ENCODE data around the gene NCBP3.
"Not testable (repeated sequence)": the region's sequence is repeated elsewhere in the genome, so short reads cannot be mapped to it uniquely, and the experiment has no call there.

The NCBP3 gene

DNA sequence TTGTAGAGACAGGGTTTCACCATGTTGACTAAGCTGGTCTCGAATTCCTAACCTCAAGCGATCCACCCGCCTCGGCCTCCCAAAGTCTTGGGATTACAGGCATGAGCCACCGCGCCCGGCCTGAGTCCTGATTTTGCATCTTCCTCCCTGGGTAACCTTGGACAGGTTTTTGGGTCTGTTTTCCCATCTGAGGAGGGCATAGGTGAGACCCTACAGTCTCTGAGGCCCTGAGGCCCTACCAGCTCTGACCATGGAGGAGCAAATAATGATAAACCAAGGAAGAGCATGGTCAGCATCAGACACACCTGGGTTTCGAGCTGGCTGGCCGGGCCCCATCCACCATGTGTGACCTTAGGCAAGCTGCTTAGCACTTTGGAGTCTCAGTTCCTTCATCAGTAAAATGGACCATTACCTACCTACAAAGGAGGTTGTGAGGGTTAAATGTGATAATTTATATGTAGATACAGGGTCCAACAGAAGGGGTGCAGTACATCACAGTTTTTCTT is 1.2 kb upstream of the NCBP3 start:
- ChIA-PET CTCF (interaction anchor here (1.0 to 1.9 kb wide), 4 partner anchors 21 to 110 kb away, joined by 3 to 10 read pairs (median 5); no protein-coding TSS in a partner anchor), POLR2A (interaction anchor here (2.4 kb wide), 1 partner anchor 42 kb away, joined by 8 read pairs; no protein-coding TSS in a partner anchor)
- TF ChIP-seq SUZ12 (IDR thresholded peaks at IDR 0.05) = no peak
- TF ChIP-seq LEF1 (IDR thresholded peaks at IDR 0.05; ENCODE audit: borderline replicate concordance) = no peak
- TF ChIP-seq, protein P1, sequence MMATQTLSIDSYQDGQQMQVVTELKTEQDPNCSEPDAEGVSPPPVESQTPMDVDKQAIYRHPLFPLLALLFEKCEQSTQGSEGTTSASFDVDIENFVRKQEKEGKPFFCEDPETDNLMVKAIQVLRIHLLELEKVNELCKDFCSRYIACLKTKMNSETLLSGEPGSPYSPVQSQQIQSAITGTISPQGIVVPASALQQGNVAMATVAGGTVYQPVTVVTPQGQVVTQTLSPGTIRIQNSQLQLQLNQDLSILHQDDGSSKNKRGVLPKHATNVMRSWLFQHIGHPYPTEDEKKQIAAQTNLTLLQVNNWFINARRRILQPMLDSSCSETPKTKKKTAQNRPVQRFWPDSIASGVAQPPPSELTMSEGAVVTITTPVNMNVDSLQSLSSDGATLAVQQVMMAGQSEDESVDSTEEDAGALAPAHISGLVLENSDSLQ (IDR thresholded peaks at IDR 0.05) = no peak
- TF ChIP-seq HDGF (IDR thresholded peaks at IDR 0.05; ENCODE audit: borderline replicate concordance) = no peak
- TF ChIP-seq FOXA1 (IDR thresholded peaks at IDR 0.05) = no peak
- TF ChIP-seq CTBP1 (IDR thresholded peaks at IDR 0.05; ENCODE audit: borderline replicate concordance) = no peak
- no peak for TF ChIP-seq ARNT (IDR thresholded peaks at IDR 0.05)
- TF ChIP-seq FOXM1 (IDR thresholded peaks at IDR 0.05; ENCODE audit: borderline replicate concordance) = no peak
- TF ChIP-seq BHLHE40 (IDR thresholded peaks at IDR 0.05; ENCODE audit: borderline replicate concordance) = no peak
- TF ChIP-seq TARDBP (IDR thresholded peaks at IDR 0.05) = no peak
- DNase-seq (ENCODE audit: extremely low spot score) = no peak

DNA sequence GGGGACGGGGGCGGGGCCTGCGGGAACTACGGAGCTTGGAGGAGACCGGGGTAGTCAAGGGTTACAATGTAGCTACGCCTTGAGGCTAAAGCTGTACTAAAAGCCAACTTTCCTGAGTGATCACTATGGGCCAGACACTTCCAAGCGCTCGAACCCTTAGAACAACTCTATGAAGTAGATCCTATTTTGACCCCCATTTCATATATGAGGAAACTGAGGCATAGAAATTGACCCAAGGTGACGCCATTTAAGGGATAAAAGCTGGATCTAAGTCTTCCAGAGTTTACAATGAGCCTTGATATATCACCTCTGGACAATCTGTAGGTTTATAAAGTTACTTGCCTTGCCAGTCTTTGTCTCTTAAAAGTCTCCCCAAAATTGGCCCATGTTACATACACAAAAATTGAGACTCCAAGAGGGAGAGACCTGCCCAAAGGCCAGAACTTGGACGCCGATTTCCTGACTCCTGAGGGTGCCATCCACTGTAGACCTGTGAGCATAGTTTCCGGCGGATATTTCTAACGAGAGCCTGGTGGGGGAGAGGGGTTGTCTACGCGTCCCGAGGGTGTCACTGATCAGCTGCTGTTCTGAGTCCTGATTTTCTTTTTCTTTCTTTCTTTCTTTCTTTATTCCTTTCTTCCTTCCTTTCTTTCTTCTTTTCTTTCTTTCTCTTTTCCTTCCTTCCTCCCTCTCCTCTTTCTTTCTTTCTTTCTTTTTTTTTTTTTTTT is 555 bp upstream of the NCBP3 start:
- CTCF ChIA-PET = interaction anchor here (0.5 to 1.9 kb wide), 10 partner anchors 10 to 123 kb away, joined by 3 to 10 read pairs (median 4); partner anchors contain the start of genes HASPIN and P2RX1
- POLR2A ChIA-PET = interaction anchor here (0.7 to 2.4 kb wide), 8 partner anchors 23 to 199 kb away, joined by 3 to 8 read pairs (median 4); partner anchors contain the start of gene HASPIN
- no peak for DNase-seq (ENCODE audit: extremely low spot score)
- TF ChIP-seq FOXA1 (IDR thresholded peaks at IDR 0.05) = no peak
- no peak for TF ChIP-seq CTBP1 (IDR thresholded peaks at IDR 0.05; ENCODE audit: borderline replicate concordance)
- TF ChIP-seq LEF1 (IDR thresholded peaks at IDR 0.05; ENCODE audit: borderline replicate concordance) = no peak
- TF ChIP-seq L3MBTL2 (conservative IDR thresholded peaks at IDR 0.05) = no peak
- no peak for TF ChIP-seq HDGF (IDR thresholded peaks at IDR 0.05; ENCODE audit: borderline replicate concordance)
- no peak for TF ChIP-seq ZNF384 (IDR thresholded peaks at IDR 0.05)
- TF ChIP-seq ARNT (IDR thresholded peaks at IDR 0.05) = no peak
- no peak for TF ChIP-seq FOXM1 (IDR thresholded peaks at IDR 0.05; ENCODE audit: borderline replicate concordance)
- no peak for TF ChIP-seq SP1 (IDR thresholded peaks at IDR 0.05)
- TF ChIP-seq FOXK2 (IDR thresholded peaks at IDR 0.05) = no peak
- no peak for TF ChIP-seq BHLHE40 (IDR thresholded peaks at IDR 0.05; ENCODE audit: borderline replicate concordance)
- no peak for TF ChIP-seq ELF4 (IDR thresholded peaks at IDR 0.05)
- no peak for TF ChIP-seq SUZ12 (IDR thresholded peaks at IDR 0.05)
- TF ChIP-seq TARDBP (IDR thresholded peaks at IDR 0.05) = no peak
- TF ChIP-seq, protein P1 (IDR thresholded peaks at IDR 0.05) = no peak
- no peak for TF ChIP-seq NFRKB (IDR thresholded peaks at IDR 0.05)

DNA sequence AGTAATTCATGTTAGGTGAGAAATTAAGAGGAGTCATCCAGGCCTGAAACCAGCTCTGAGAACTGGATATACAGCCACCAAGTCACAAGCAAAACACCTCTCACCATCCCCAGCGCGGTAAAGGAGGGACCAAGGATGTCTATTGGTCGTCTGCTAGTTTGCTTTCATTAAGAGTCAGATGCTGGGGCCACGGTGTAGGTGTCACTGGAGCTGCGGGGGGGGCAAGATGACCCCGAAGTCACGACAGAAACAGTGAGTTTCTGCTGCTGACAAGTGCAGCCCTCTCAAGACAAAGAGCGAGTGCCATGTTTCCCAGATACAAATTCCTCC is 790 bp downstream of the NCBP3 start:
- no peak for TF ChIP-seq ARNT (IDR thresholded peaks at IDR 0.05)
- no peak for TF ChIP-seq L3MBTL2 (conservative IDR thresholded peaks at IDR 0.05)
- TF ChIP-seq BHLHE40 (IDR thresholded peaks at IDR 0.05; ENCODE audit: borderline replicate concordance) = no peak
- no peak for TF ChIP-seq LEF1 (IDR thresholded peaks at IDR 0.05; ENCODE audit: borderline replicate concordance)
- TF ChIP-seq FOXM1 (IDR thresholded peaks at IDR 0.05; ENCODE audit: borderline replicate concordance) = no peak
- no peak for TF ChIP-seq FOXA1 (IDR thresholded peaks at IDR 0.05)
- ChIA-PET CTCF (interaction anchor here (1.0 to 1.9 kb wide), 4 partner anchors 9 to 19 kb away, joined by 3 to 6 read pairs (median 6); no protein-coding TSS in a partner anchor), POLR2A (interaction anchor here (0.7 to 2.4 kb wide), 8 partner anchors 15 to 122 kb away, joined by 3 to 8 read pairs (median 4); partner anchors contain the start of genes CAMKK1 and HASPIN)
- no peak for DNase-seq (ENCODE audit: extremely low spot score)

DNA sequence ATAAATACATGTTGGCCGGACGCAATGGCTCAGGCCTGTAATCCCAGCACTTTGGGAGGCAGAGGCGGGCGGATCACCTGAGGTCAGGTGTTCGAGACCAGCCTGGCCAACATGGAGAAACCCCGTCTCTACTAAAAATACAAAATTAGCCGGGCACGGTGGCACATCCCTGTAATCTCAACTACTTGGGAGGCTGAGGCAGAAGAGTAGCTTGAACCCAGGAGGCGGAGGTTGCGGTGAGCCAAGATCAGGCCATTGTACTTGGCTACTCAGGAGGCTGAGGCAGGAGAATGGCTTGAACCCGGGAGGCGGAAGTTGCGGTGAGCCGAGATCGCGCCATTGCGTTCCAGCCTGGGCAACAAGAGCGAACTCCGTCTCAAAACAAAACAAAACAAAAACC is 1.5 kb downstream of the NCBP3 start:
- POLR2A ChIA-PET = interaction anchor here (0.7 to 2.4 kb wide), 6 partner anchors 16 to 121 kb away, joined by 3 to 8 read pairs (median 4); partner anchors contain the start of gene HASPIN
- not testable (repeated sequence) for DNase-seq (ENCODE audit: extremely low spot score)
- CTCF ChIA-PET = interaction anchor here (0.7 to 1.2 kb wide), 2 partner anchors 107 to 118 kb away, joined by 4 to 6 read pairs; no protein-coding TSS in a partner anchor

DNA sequence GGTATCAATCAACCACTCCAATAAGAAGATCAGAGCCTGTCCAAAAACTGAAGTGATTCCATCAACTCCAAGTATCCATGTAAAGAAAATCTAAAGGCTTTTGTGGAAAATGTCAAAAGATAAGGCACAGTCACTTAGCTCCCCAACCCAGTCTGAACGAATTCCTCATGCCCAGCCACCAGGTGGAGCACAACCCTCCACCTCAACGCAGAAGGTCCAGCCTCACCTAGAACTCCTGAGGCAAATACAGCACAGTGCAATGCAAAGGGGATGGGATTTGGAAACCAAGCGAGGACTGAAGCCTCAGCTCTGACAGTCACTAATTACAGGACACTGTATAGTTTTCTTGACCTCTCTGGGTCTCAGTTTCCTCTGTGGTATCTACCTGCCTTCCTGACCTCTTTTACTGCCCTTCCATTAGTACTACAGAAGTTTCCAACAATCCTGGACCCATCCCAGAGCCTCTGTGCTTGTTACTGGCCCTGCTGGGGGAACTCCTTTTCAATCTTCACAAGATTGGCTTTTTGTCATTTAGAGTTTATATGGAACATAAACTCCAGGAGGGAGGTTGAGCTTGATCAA is 2.0 kb downstream of the NCBP3 start:
- no peak for TF ChIP-seq CTBP1 (IDR thresholded peaks at IDR 0.05; ENCODE audit: borderline replicate concordance)
- TF ChIP-seq HDGF (IDR thresholded peaks at IDR 0.05; ENCODE audit: borderline replicate concordance) = no peak
- no peak for TF ChIP-seq LEF1 (IDR thresholded peaks at IDR 0.05; ENCODE audit: borderline replicate concordance)
- TF ChIP-seq L3MBTL2 (conservative IDR thresholded peaks at IDR 0.05) = no peak
- TF ChIP-seq BHLHE40 (IDR thresholded peaks at IDR 0.05; ENCODE audit: borderline replicate concordance) = no peak
- TF ChIP-seq, protein P1 (IDR thresholded peaks at IDR 0.05) = no peak
- no peak for TF ChIP-seq FOXK2 (IDR thresholded peaks at IDR 0.05)
- no peak for TF ChIP-seq SUZ12 (IDR thresholded peaks at IDR 0.05)
- TF ChIP-seq NFRKB (IDR thresholded peaks at IDR 0.05) = no peak
- no peak for TF ChIP-seq ELF4 (IDR thresholded peaks at IDR 0.05)
- TF ChIP-seq ZNF384 (IDR thresholded peaks at IDR 0.05) = no peak
- no peak for TF ChIP-seq FOXM1 (IDR thresholded peaks at IDR 0.05; ENCODE audit: borderline replicate concordance)
- no peak for TF ChIP-seq ARNT (IDR thresholded peaks at IDR 0.05)
- no peak for TF ChIP-seq TARDBP (IDR thresholded peaks at IDR 0.05)
- TF ChIP-seq SP1 (IDR thresholded peaks at IDR 0.05) = no peak
- CTCF ChIA-PET = interaction anchor here (0.8 to 1.2 kb wide), 2 partner anchors 71 to 106 kb away, joined by 5 to 6 read pairs; no protein-coding TSS in a partner anchor
- POLR2A ChIA-PET = interaction anchor here (0.7 to 1.7 kb wide), 2 partner anchors 75 to 121 kb away, joined by 3 to 6 read pairs; partner anchors contain the start of gene HASPIN
- DNase-seq (ENCODE audit: extremely low spot score) = peak; percentile 68
